Measurements from ENCODE around the gene GRM1.

The GRM1 gene

GRCh38 chr6:146410851-146411595, 382.2 kb downstream of the GRM1 start:
- DNase-seq (ENCODE audit: low read depth) = no peak
- no peak for TF ChIP-seq CTCF (IDR thresholded peaks at IDR 0.05; ENCODE audit: insufficient read depth, low read depth, low read length, missing control alignments)
- H3K4me3 ChIP-seq (ENCODE audit: low read depth, low read length) = no peak overlapping the region

- DNase-seq (ENCODE audit: low read depth) = no peak
- no peak overlapping the region for H3K4me3 ChIP-seq (ENCODE audit: low read depth, low read length)
- no peak for TF ChIP-seq CTCF (IDR thresholded peaks at IDR 0.05; ENCODE audit: insufficient read depth, low read depth, low read length, missing control alignments)
Observed at GRCh38 chr6:146419576-146419975, 390.7 kb downstream of the GRM1 start.

GRCh38 chr6:146420255-146420654, 391.4 kb downstream of the GRM1 start:
- TF ChIP-seq CTCF (IDR thresholded peaks at IDR 0.05; ENCODE audit: insufficient read depth, low read depth, low read length, missing control alignments) = no peak
- H3K4me3 ChIP-seq (ENCODE audit: low read depth, low read length) = no peak overlapping the region
- no peak for DNase-seq (ENCODE audit: low read depth)

- no peak for TF ChIP-seq CTCF (IDR thresholded peaks at IDR 0.05; ENCODE audit: insufficient read depth, low read depth, low read length, missing control alignments)
- no peak for DNase-seq (ENCODE audit: low read depth)
- no peak overlapping the region for H3K4me3 ChIP-seq (ENCODE audit: low read depth, low read length)
Observed at GRCh38 chr6:146422789-146423375, 394.0 kb downstream of the GRM1 start.

GRCh38 chr6:146423452-146423851, 394.6 kb downstream of the GRM1 start:
- peak; percentile 46 for DNase-seq (ENCODE audit: low read depth)
- no peak overlapping the region for H3K4me3 ChIP-seq (ENCODE audit: low read depth, low read length)
- TF ChIP-seq CTCF (IDR thresholded peaks at IDR 0.05; ENCODE audit: insufficient read depth, low read depth, low read length, missing control alignments) = no peak

GRCh38 chr6:146426516-146426915, 397.7 kb downstream of the GRM1 start:
- no peak for TF ChIP-seq CTCF (IDR thresholded peaks at IDR 0.05; ENCODE audit: insufficient read depth, low read depth, low read length, missing control alignments)
- H3K4me3 ChIP-seq (ENCODE audit: low read depth, low read length) = no peak overlapping the region
- no peak for DNase-seq (ENCODE audit: low read depth)

Measured in GM12865 (cell line).